Dedifferentiated amniotic fluid mesenchymal stem cell (primary cell): Measurements from ENCODE around the gene LRRC3.

ENCODE experiments used
- DNase-seq: peaks from one replicate; pipeline ENCODE4 v3.0.0-alpha.2; 2016; ENCODE audit errors: extremely low spot score

The LRRC3 gene

GRCh38 chr21:44456915-44457736 lies 1.8 kb downstream of the LRRC3 start:
- no peak for DNase-seq

GRCh38 chr21:44458971-44459711 lies 3.8 kb downstream of the LRRC3 start:
- DNase-seq = no peak

GRCh38 chr21:44459712-44460440 lies 4.6 kb downstream of the LRRC3 start:
- DNase-seq = no peak

- no peak for DNase-seq
Observed at GRCh38 chr21:44460441-44460755, 5.1 kb downstream of the LRRC3 start.

GRCh38 chr21:44461005-44461404 lies 5.7 kb downstream of the LRRC3 start:
- DNase-seq = no peak

GRCh38 chr21:44461464-44462001 lies 6.2 kb downstream of the LRRC3 start:
- DNase-seq = no peak

- DNase-seq = no peak
Observed at GRCh38 chr21:44462086-44462833, 7.0 kb downstream of the LRRC3 start.

- DNase-seq = no peak
Observed at GRCh38 chr21:44462834-44463200, 7.5 kb downstream of the LRRC3 start.

GRCh38 chr21:44463724-44464123 lies 8.4 kb downstream of the LRRC3 start:
- DNase-seq = no peak

GRCh38 chr21:44464351-44464750 lies 9.0 kb downstream of the LRRC3 start:
- DNase-seq = no peak

- DNase-seq = no peak
Observed at GRCh38 chr21:44466351-44466954, 11.1 kb downstream of the LRRC3 start.

- no peak for DNase-seq
Observed at GRCh38 chr21:44466996-44467858, 11.9 kb downstream of the LRRC3 start.

- DNase-seq = no peak
Observed at GRCh38 chr21:44467859-44468195, 12.5 kb downstream of the LRRC3 start.

- DNase-seq = no peak
Observed at GRCh38 chr21:44471341-44471740, 16.0 kb downstream of the LRRC3 start.

- no peak for DNase-seq
Observed at GRCh38 chr21:44471996-44472395, 16.7 kb downstream of the LRRC3 start.

- DNase-seq = no peak
Observed at GRCh38 chr21:44473915-44474555, 18.7 kb downstream of the LRRC3 start.

GRCh38 chr21:44475266-44475845 lies 20.0 kb downstream of the LRRC3 start:
- no peak for DNase-seq

- no peak for DNase-seq
Observed at GRCh38 chr21:44477131-44477530, 21.8 kb downstream of the LRRC3 start.

- no peak for DNase-seq
Observed at GRCh38 chr21:44477712-44478111, 22.4 kb downstream of the LRRC3 start.
